Naive thymus-derived CD8-positive, alpha-beta T cell (primary cell): Measurements from ENCODE around the gene PRKAA2. TPM values are rescaled to one million over a fixed set of nuclear protein-coding genes. Genes with fewer than 3 reads are reported as not detected.
A peak's percentile ranks its signal among the peaks of the same experiment; 100 is the strongest.

Source experiments
- ATAC-seq, 2 donors: fragments of 150-1000 bp; cut with Tn5 transposase in 1 of 2; sonication (Bioruptor Pico), chemical (Tn5 transposase) in 1 of 2; 1 replicate in 1 of 2; 2 replicates in 1 of 2; pipeline ENCODE4 v1.10.0; 2021; ENCODE audit warnings: mild to moderate bottlenecking in 2 of 2, moderate library complexity in 2 of 2
- POLR2A ChIA-PET: fragments of 350-600 bp; sonication (Branson Sonifier 250); formaldehyde crosslinking; loops from one replicate; lab custom pipeline; 2021; ENCODE audit warnings: antibody characterized with exemption; lab: Charles Lee
- DNase-seq, 10 donors: peaks; one replicate each; pipeline versions ENCODE4 v3.0.0 to v3.0.0-alpha.2; 2020 to 2022
- H3K27ac Mint-ChIP-seq, 10 donors: one replicate each; pipeline ENCODE4 v1.8.0; 2020 to 2022; ENCODE audit warnings: mild to moderate bottlenecking in 10 of 10, mixed read lengths in 10 of 10, moderate library complexity in 4 of 10, inconsistent platforms in 1 of 10
- H3K27me3 Mint-ChIP-seq, 5 donors: one replicate each; pipeline ENCODE4 v1.8.0; 2021 to 2022; ENCODE audit warnings: mixed read lengths in 5 of 5
- H3K36me3 Mint-ChIP-seq, 3 donors: one replicate each; pipeline ENCODE4 v1.8.0; 2020 to 2022; ENCODE audit warnings: mixed read lengths in 3 of 3, mild to moderate bottlenecking in 2 of 3, inconsistent platforms in 1 of 3
- H3K4me1 Mint-ChIP-seq, 4 donors: one replicate each; pipeline ENCODE4 v1.8.0; 2021 to 2022; ENCODE audit warnings: mixed read lengths in 4 of 4
- H3K4me3 Mint-ChIP-seq, 10 donors: one replicate each; pipeline ENCODE4 v1.8.0; 2020 to 2022; ENCODE audit warnings: mild to moderate bottlenecking in 10 of 10, mixed read lengths in 10 of 10, moderate library complexity in 6 of 10, inconsistent platforms in 1 of 10
- H3K9me3 Mint-ChIP-seq, 9 donors: one replicate each; pipeline ENCODE4 v1.8.0; 2020 to 2022; ENCODE audit warnings: mixed read lengths in 9 of 9, mild to moderate bottlenecking in 3 of 9, inconsistent platforms in 1 of 9, moderate library complexity in 1 of 9
- polyA plus RNA-seq, 3 donors: library from polyadenylated mRNA; unstranded; fragments of 300-500 nt; fragmentation: Illumina TruSeq; gene quantifications; one replicate each; pipeline ENCODE4 v1.2.3, GENCODE V29; 2021
- total RNA-seq, 8 experiments: library from RNA in 2 of 8; stranded (reverse) in 2 of 8; gene quantifications; one replicate each; pipeline ENCODE4 v1.2.3 and lab custom pipeline; 2021 to 2026

The PRKAA2 gene
- total and polyA plus RNA-seq, 5 experiments from 2014 or later = not detected

DNA sequence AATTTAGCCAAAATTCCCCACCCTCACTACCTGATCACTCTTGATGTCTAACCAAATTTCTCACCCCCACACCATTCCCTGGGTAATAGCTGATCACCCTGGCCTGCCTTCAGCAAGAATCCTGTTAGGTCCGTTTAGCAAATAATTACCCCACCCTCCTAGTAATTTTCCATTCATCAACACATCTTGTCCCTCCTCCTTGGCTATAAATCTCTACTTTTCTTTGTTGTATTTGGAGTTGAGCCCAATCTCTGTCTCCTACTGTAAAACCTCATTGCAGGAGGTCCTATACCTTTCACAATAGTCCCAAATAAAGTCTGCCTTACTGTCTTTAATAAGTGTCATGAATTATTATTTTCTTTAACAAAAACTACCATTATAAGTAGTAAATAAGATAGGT lies 6.9 kb upstream of the PRKAA2 start:
- no peak overlapping the region for H3K4me3 Mint-ChIP-seq
- H3K4me1 Mint-ChIP-seq = no peaks in the 10 kb centered on the region

DNA sequence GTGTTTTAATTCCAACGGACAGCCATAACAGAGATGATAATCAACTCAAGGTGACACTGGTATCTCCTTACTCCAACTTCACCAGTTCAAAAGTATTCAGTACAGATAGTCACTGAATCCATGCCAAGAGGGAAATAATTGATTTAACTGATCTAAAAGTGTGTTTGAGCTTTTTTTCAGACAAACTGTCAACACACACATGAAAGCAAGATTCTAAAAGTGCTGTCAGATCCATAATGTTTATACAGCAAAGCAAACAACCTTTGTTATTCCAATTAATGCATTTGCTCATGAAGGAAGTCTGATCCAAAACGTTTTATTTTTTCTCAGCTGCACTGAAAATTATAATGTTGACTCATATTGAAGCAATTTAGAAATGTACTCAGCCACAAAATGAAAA lies 5.9 kb upstream of the PRKAA2 start:
- Mint-ChIP-seq H3K9me3 (peaks cover 0 to 2% (median 0%) of the 10 kb centered on the region in 9 donors), H3K4me1 (peaks cover 0 to under 1% (median under 1%) of the 10 kb centered on the region in 4 donors), H3K36me3 (no peaks in the 10 kb centered on the region), H3K27me3 (peaks cover 11 to 25% (median 14%) of the 10 kb centered on the region in 5 donors), H3K4me3 (no peak overlapping the region), H3K27ac (no peak overlapping the region)
- DNase-seq (no peak), ATAC-seq (no peak)
- POLR2A ChIA-PET = no interaction called here

More for the DNA sequence above, 6.9 kb upstream of the PRKAA2 start:
- Mint-ChIP-seq H3K9me3 (no peaks in the 10 kb centered on the region), H3K27me3 (peaks cover 8 to 20% (median 12%) of the 10 kb centered on the region in 5 donors), H3K27ac (no peak overlapping the region), H3K36me3 (no peaks in the 10 kb centered on the region)
- ATAC-seq (no peak), DNase-seq (no peak)
- POLR2A ChIA-PET = no interaction called here

DNA sequence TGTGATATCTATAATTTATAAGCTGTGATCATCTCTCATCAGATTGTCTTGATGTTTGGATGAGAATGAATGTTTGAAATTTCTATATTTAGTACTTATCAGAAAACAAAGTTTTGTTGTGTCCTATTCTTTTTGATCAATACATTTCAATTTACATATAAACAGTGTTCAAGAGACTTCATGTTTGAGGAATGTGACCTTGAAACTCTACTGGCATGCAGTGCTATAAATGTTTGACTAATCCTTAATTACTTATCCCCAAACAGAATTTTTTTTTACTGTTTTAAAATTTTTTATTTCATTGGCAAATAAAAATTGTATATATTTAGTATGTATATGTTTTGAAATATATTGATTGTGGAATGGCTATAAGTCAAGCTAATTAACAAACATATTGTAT lies 1.5 kb upstream of the PRKAA2 start:
- peaks cover 0 to 7% (median 2%) of the 10 kb centered on the region in 3 donors for H3K36me3 Mint-ChIP-seq
- H3K27me3 Mint-ChIP-seq = peaks cover 21 to 59% (median 41%) of the 10 kb centered on the region in 5 donors
- POLR2A ChIA-PET = no interaction called here
- peaks cover 0 to 3% (median 0%) of the 10 kb centered on the region in 9 donors for H3K9me3 Mint-ChIP-seq
- H3K4me3 Mint-ChIP-seq = peak overlapping the region in 8 of 10 donors; percentile 5 to 59 (median 38)
- peaks cover 4 to 13% (median 12%) of the 10 kb centered on the region in 4 donors for H3K4me1 Mint-ChIP-seq
- ATAC-seq (no peak), DNase-seq (no peak)
- H3K27ac Mint-ChIP-seq = no peak overlapping the region

DNA sequence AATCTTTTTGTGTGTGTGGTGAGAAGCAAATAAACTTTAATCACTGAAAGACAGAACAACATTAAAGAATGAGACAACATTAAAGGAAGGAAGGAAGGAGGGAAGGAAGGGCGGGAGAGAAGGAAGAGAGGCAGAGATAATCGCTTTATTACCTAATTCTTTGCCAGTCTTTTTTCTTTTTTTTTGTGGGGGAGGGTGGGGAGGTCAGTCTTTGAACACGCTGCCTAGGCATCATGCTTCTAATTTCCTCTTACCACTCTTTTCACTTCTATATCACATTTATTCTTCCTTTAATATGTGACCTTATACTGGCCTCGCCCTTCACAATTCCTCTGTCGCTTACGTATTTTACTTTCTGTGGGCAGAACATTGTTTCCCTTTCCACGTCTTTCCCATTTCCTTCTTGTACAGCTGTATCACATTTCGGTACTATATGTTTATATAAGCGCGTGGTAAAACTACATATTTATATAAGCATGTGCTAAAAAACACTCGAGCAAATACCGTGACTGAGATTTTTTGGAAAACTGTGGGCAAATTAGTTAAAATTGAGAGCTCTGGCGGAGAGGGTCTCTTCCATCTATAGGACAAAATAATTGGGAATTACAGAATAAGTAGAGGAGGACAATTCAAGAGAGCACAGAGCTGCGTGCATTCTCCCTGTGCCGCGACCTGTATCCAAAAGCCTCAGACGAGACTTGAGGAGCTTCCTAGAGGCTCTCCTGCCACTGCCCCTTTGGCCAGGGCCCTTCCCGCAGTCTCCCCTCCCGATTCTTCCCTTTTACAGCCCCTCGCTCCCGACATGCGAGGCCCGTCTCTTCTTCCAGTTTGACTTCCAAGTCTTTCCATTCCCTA lies 823 bp upstream of the PRKAA2 start:
- Mint-ChIP-seq H3K27me3 (peaks cover 24 to 65% (median 42%) of the 10 kb centered on the region in 5 donors), H3K9me3 (peaks cover 0 to 3% (median 0%) of the 10 kb centered on the region in 9 donors)
- POLR2A ChIA-PET = no interaction called here

DNA sequence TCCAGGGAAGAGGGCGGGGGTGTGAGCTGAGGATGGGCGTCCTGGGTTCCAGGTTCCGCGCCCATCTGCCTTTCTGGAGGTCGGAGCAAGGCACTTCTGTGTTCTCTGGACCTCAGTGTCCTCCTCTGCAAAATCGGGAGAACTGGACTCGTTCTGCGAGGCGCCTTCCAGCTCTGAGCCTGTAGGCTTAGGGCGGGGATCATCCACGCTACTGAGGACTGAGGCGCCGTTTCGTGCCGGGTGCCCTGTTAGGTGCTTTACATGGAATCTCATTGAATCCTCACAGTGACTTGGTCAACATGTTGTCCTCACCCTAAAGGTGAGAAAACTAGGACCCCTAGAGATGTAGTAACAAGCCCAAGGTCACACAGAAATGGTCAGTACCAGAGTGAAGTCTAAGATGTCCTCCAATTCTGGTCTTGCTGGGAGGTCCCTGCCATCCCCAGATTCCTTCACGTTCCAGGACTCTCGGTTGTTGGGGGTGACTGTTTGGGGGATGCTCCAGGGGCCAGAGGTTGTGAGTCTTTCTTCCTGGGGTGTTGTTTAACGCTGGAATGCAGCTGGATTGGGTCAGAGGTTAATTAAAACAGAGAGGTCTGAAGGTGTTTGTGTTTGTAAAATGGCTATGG lies 677 bp downstream of the PRKAA2 start:
- H3K36me3 Mint-ChIP-seq = peaks cover 0 to 11% (median 2%) of the 10 kb centered on the region in 3 donors
- no peak overlapping the region for H3K27ac Mint-ChIP-seq
- peaks cover 25 to 69% (median 38%) of the 10 kb centered on the region in 5 donors for H3K27me3 Mint-ChIP-seq
- H3K4me3 Mint-ChIP-seq = peak overlapping the region in 9 of 10 donors; percentile 12 to 67 (median 47)
- POLR2A ChIA-PET = no interaction called here
- ATAC-seq (no peak), DNase-seq (no peak)
- H3K4me1 Mint-ChIP-seq = peaks cover 4 to 13% (median 12%) of the 10 kb centered on the region in 4 donors
- peaks cover 0 to 3% (median 0%) of the 10 kb centered on the region in 9 donors for H3K9me3 Mint-ChIP-seq

More for the DNA sequence above, 823 bp upstream of the PRKAA2 start:
- no peak overlapping the region for H3K27ac Mint-ChIP-seq
- DNase-seq = no peak
- H3K4me3 Mint-ChIP-seq = peak overlapping the region; percentile 6 to 72 (median 60)
- peaks cover 4 to 13% (median 12%) of the 10 kb centered on the region in 4 donors for H3K4me1 Mint-ChIP-seq
- peaks cover 0 to 11% (median 2%) of the 10 kb centered on the region in 3 donors for H3K36me3 Mint-ChIP-seq
- no peak for ATAC-seq

DNA sequence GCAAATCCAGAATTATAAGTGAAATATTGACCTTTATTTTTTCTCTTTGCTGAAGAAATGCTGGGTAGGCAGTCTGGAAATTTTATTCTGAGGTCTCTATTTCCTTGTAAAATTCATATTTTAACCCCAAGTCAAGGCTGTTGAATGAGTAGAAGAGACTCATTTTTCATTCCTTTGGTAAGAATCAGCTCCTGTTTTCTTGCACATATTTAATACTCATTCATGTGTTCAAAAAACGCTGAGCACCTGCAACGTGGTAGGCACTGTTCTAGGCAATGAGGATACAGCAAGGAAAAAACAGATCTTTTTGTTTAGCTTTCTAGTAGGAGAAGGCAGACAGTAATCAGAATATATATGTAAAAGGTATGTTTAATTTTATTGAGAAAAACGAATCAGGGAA lies 1.5 kb downstream of the PRKAA2 start:
- DNase-seq (no peak), ATAC-seq (no peak)
- Mint-ChIP-seq H3K27me3 (peaks cover 25 to 67% (median 38%) of the 10 kb centered on the region in 5 donors), H3K36me3 (peaks cover 0 to 11% (median 2%) of the 10 kb centered on the region in 3 donors), H3K4me1 (peaks cover 4 to 13% (median 12%) of the 10 kb centered on the region in 4 donors), H3K4me3 (no peak overlapping the region), H3K27ac (no peak overlapping the region), H3K9me3 (peaks cover 0 to 3% (median 0%) of the 10 kb centered on the region in 9 donors)
- POLR2A ChIA-PET = no interaction called here

DNA sequence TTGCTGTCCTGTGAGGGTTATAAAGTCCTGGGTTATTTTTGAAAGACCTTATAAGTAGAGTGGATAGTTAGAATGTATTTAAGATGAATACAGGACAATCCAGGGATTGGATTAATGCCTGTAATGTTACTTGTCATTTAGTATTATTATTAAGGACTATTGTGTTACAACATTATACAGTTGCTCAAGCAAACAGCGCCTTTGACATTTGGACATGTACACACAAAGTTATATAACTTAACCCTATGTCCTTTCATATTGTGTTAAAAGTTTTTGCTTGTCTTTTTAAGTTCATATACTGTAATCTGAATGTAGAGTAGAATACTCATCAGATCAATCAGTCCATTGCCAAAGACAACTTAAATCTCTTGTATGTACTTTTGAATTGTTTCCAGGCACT lies 2.0 kb downstream of the PRKAA2 start:
- DNase-seq = no peak
- Mint-ChIP-seq H3K27me3 (peaks cover 21 to 62% (median 38%) of the 10 kb centered on the region in 5 donors), H3K4me3 (no peak overlapping the region), H3K36me3 (peaks cover 0 to 11% (median 2%) of the 10 kb centered on the region in 3 donors), H3K9me3 (peaks cover 0 to 3% (median 0%) of the 10 kb centered on the region in 9 donors), H3K4me1 (peaks cover 4 to 13% (median 12%) of the 10 kb centered on the region in 4 donors), H3K27ac (no peak overlapping the region)
- POLR2A ChIA-PET = no interaction called here
- no peak for ATAC-seq

DNA sequence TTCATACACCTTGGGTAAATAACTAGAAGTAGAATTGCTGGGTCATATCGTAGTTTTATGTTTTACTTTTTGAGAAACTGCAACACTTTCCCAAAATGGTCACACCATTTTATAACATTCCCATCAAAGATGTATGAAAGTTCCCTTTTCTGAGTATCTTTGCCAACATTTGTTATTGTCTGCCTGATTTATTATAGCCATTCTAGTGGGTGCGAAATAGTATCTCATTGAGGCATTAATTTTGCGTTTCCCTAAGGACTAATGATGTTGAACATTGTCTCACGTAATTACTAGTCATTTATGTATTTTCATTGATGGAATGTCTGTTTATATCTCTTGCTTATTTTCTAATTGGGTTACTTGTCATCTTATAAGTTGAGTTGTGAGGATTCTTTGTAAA lies 3.4 kb downstream of the PRKAA2 start:
- no peak for DNase-seq
- H3K36me3 Mint-ChIP-seq = peaks cover 0 to 11% (median 2%) of the 10 kb centered on the region in 3 donors
- H3K4me1 Mint-ChIP-seq = peaks cover 4 to 13% (median 12%) of the 10 kb centered on the region in 4 donors
- no peak for ATAC-seq
- H3K9me3 Mint-ChIP-seq = peaks cover 0 to 5% (median 0%) of the 10 kb centered on the region in 9 donors
- POLR2A ChIA-PET = no interaction called here
- H3K4me3 Mint-ChIP-seq = no peak overlapping the region
- H3K27me3 Mint-ChIP-seq = peaks cover 21 to 55% (median 34%) of the 10 kb centered on the region in 5 donors
- H3K27ac Mint-ChIP-seq = no peak overlapping the region

DNA sequence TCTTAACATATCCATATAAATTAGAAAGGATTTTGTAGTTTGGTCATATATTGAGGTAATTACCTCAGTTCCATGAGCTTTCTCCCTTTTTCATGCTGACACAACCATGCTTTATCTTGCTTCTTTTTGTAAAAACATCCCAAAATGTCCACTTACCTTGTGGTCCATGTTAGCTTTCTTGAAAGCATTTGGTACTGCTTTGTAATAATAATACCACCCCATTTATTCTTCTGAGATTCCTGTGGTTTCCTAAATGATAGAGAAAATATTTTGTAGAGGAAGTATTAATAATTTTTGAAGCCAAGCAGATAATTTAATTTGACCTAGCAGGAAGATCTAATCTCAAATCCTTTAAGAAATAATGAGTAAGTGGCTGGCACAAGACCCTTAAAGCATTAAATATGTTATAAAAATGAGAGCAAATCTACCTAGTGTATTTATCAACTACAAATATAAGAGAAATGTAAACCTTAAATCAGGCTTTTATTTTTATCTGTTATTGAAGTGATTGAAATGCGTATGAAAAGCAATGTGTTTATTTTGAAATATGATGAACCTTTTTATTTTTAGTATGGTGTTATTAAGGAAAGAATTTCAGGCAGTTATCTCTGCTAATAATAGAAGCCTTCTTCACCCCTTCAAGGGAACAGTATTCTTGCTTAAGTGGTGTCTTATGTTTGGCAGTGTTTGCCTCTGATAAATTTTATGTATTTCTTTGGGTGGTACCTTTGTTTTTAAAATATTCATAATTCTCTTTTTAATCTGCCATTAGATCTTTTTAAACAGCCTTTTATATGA lies 9.2 kb downstream of the PRKAA2 start:
- no peak for ATAC-seq
- DNase-seq = no peak
- Mint-ChIP-seq H3K9me3 (peaks cover 7 to 29% (median 23%) of the 10 kb centered on the region in 9 donors), H3K36me3 (peaks cover 0 to 13% (median 3%) of the 10 kb centered on the region in 3 donors), H3K27ac (no peak overlapping the region), H3K4me1 (no peaks in the 10 kb centered on the region), H3K4me3 (no peak overlapping the region), H3K27me3 (peaks cover 2 to 9% (median 3%) of the 10 kb centered on the region in 5 donors)
- POLR2A ChIA-PET = no interaction called here

DNA sequence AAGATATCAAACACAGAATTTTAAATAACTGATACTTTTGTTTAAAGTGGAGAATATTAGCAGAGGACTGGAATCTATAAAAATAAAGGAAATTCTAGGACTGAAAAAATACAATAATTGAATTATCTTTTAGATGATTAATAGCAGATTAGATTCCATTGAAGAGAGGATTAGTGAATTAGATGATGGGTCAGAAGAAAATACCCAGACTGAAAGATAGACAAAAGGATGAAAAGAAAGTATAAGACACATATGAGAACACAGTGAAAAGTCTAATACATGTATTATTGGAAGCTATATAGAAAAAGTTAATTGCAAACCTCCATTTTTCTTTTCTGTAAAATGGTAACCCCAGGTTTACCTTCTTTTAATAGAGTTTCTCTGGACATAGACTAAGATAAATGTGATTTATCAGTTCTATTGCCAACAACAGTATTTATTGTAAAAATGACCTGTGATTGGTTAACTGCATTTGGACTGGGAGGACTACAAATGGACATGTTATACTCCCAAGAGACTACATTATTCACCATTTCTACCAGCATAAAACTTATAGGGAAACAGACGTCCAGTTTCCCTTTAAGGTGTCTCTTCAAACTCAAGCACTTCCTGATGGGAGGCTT lies 11.0 kb downstream of the PRKAA2 start:
- no peak for ATAC-seq

DNA sequence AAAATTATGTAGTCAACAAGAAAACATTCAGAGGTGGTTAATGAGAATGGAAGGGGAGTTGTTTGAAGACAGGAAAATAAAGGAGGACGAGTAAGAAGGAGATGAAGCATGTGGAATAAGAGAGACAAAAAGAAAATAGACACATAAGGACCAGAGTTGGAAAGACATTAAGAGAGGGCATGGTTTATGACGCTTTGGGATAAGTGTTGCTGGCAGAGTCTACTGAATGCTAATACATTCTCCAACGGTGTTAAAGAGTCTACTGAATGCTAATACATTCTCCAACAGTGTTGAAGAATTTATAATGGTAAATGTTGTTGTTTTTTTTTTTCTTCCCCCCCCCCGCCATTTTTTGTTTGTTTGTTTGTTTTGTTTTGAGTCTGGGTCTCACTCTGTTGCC lies 13.1 kb downstream of the PRKAA2 start:
- ATAC-seq = no peak
- peaks cover 0 to 7% (median 2%) of the 10 kb centered on the region in 5 donors for H3K27me3 Mint-ChIP-seq
- POLR2A ChIA-PET = no interaction called here
- no peaks in the 10 kb centered on the region for H3K4me1 Mint-ChIP-seq
- no peak overlapping the region for H3K4me3 Mint-ChIP-seq
- peaks cover 0 to 13% (median 3%) of the 10 kb centered on the region in 3 donors for H3K36me3 Mint-ChIP-seq
- H3K9me3 Mint-ChIP-seq = peaks cover 7 to 29% (median 23%) of the 10 kb centered on the region in 9 donors
- H3K27ac Mint-ChIP-seq = no peak overlapping the region
- DNase-seq = no peak

More for the DNA sequence above, 11.0 kb downstream of the PRKAA2 start:
- H3K4me1 Mint-ChIP-seq = no peaks in the 10 kb centered on the region
- no peak for DNase-seq
- H3K27ac Mint-ChIP-seq = no peak overlapping the region
- H3K36me3 Mint-ChIP-seq = peaks cover 0 to 13% (median 3%) of the 10 kb centered on the region in 3 donors
- POLR2A ChIA-PET = no interaction called here
- peaks cover 7 to 29% (median 23%) of the 10 kb centered on the region in 9 donors for H3K9me3 Mint-ChIP-seq
- H3K27me3 Mint-ChIP-seq = peaks cover 0 to 7% (median 4%) of the 10 kb centered on the region in 5 donors
- no peak overlapping the region for H3K4me3 Mint-ChIP-seq

DNA sequence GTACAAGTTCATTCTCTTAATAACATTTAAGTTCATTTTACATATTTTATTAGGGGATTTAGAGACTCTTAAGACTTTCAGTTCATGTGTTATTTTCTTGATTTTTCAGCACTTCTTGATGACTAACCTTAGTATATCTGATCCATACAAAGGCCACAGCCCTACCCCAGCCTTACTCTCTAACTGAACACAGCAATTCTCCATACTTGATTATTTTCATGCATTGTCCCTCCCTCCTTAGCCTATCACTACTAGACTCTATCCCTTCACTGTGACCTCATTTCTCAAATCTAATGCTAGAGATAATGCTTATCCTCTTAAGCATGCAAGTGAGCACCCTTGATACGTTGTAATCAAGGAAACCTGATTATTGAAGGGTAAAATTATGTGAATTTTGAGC lies 15.2 kb downstream of the PRKAA2 start:
- H3K9me3 Mint-ChIP-seq = peaks cover 7 to 28% (median 23%) of the 10 kb centered on the region in 9 donors
- DNase-seq = no peak
- POLR2A ChIA-PET = no interaction called here
- ATAC-seq = no peak
- H3K27ac Mint-ChIP-seq = no peak overlapping the region
- H3K27me3 Mint-ChIP-seq = peaks cover 0 to 7% (median 2%) of the 10 kb centered on the region in 5 donors
- H3K36me3 Mint-ChIP-seq = peaks cover 0 to 13% (median 3%) of the 10 kb centered on the region in 3 donors
- H3K4me3 Mint-ChIP-seq = no peak overlapping the region
- no peaks in the 10 kb centered on the region for H3K4me1 Mint-ChIP-seq
